ENCODE measurements around the gene ELANE.
"Not testable (repeated sequence)": the region's sequence is repeated elsewhere in the genome, so short reads cannot be mapped to it uniquely, and the experiment has no call there.

Gene ELANE

GRCh38 chr19:821825-822503 is 30.1 kb upstream of the ELANE start, which contains the start of gene PLPPR3:
PLPPR3 (minus strand) TSS chr19:821955; CDS start chr19:821559, 396 bp downstream.
- H3K36me3 Mint-ChIP-seq (ENCODE audit: low read depth): no peaks in the 10 kb centered on the region
- peak within 1 kb of the TSS; percentile 32 for H3K27ac Mint-ChIP-seq
- peaks cover 25% of the 10 kb centered on the region for H3K4me1 Mint-ChIP-seq (ENCODE audit: low read depth)
- H3K9me3 Mint-ChIP-seq: no peaks in the 10 kb centered on the region
- peaks cover 11% of the 10 kb centered on the region for H3K27me3 Mint-ChIP-seq
- intact Hi-C loops (cut with micrococcal nuclease): no loop called here
- H3K4me3 Mint-ChIP-seq: peak within 1 kb of the TSS; percentile 73

- Mint-ChIP-seq H3K27ac (peak overlapping the region; percentile 84), H3K4me3 (peak overlapping the region; percentile 21), H3K4me1 (ENCODE audit: low read depth) (peaks cover 39% of the 10 kb centered on the region), H3K36me3 (ENCODE audit: low read depth) (no peaks in the 10 kb centered on the region), H3K9me3 (no peaks in the 10 kb centered on the region), H3K27me3 (peaks cover 12% of the 10 kb centered on the region)
- intact Hi-C loops (cut with micrococcal nuclease): no loop called here
Observed at GRCh38 chr19:823565-824121, 28.5 kb upstream of the ELANE start.

- Mint-ChIP-seq H3K9me3 (no peaks in the 10 kb centered on the region), H3K36me3 (ENCODE audit: low read depth) (no peaks in the 10 kb centered on the region), H3K4me1 (ENCODE audit: low read depth) (peaks cover 49% of the 10 kb centered on the region), H3K4me3 (peak overlapping the region; percentile 67), H3K27me3 (peaks cover 22% of the 10 kb centered on the region), H3K27ac (peak overlapping the region; percentile 84)
- intact Hi-C loops (cut with micrococcal nuclease): no loop called here
Observed at GRCh38 chr19:824885-825284, 27.2 kb upstream of the ELANE start.

GRCh38 chr19:825897-826644 is 26.0 kb upstream of the ELANE start:
- intact Hi-C loops (cut with micrococcal nuclease): no loop called here
- no peak overlapping the region for H3K4me3 Mint-ChIP-seq
- no peaks in the 10 kb centered on the region for H3K36me3 Mint-ChIP-seq (ENCODE audit: low read depth)
- H3K27me3 Mint-ChIP-seq: peaks cover 29% of the 10 kb centered on the region
- H3K4me1 Mint-ChIP-seq (ENCODE audit: low read depth): peaks cover 49% of the 10 kb centered on the region
- peak overlapping the region; percentile 34 for H3K27ac Mint-ChIP-seq
- H3K9me3 Mint-ChIP-seq: no peaks in the 10 kb centered on the region

- intact Hi-C loops (cut with micrococcal nuclease): no loop called here
- no peaks in the 10 kb centered on the region for H3K36me3 Mint-ChIP-seq (ENCODE audit: low read depth)
- peak overlapping the region; percentile 74 for H3K27ac Mint-ChIP-seq
- H3K4me3 Mint-ChIP-seq: no peak overlapping the region
- H3K9me3 Mint-ChIP-seq: no peaks in the 10 kb centered on the region
- peaks cover 49% of the 10 kb centered on the region for H3K4me1 Mint-ChIP-seq (ENCODE audit: low read depth)
- peaks cover 36% of the 10 kb centered on the region for H3K27me3 Mint-ChIP-seq
Observed at GRCh38 chr19:827314-827709, 24.8 kb upstream of the ELANE start.

GRCh38 chr19:827710-828321 is 24.3 kb upstream of the ELANE start, which contains the start of gene AZU1:
AZU1 (plus strand) TSS chr19:827837; CDS start chr19:827847, 10 bp downstream.
- peaks cover 47% of the 10 kb centered on the region for H3K4me1 Mint-ChIP-seq (ENCODE audit: low read depth)
- H3K36me3 Mint-ChIP-seq (ENCODE audit: low read depth): no peaks in the 10 kb centered on the region
- intact Hi-C loops (cut with micrococcal nuclease): no loop called here
- H3K27ac Mint-ChIP-seq: peak within 1 kb of the TSS; percentile 74
- peak within 1 kb of the TSS; percentile 55 for H3K4me3 Mint-ChIP-seq
- H3K9me3 Mint-ChIP-seq: no peaks in the 10 kb centered on the region
- peaks cover 34% of the 10 kb centered on the region for H3K27me3 Mint-ChIP-seq

GRCh38 chr19:829129-829758 is 22.9 kb upstream of the ELANE start:
- Mint-ChIP-seq H3K4me3 (no peak overlapping the region), H3K36me3 (ENCODE audit: low read depth) (no peaks in the 10 kb centered on the region), H3K27me3 (peaks cover 29% of the 10 kb centered on the region), H3K27ac (peak overlapping the region; percentile 60), H3K4me1 (ENCODE audit: low read depth) (peaks cover 36% of the 10 kb centered on the region), H3K9me3 (no peaks in the 10 kb centered on the region)
- intact Hi-C loops (cut with micrococcal nuclease): no loop called here

- Mint-ChIP-seq H3K36me3 (ENCODE audit: low read depth) (no peaks in the 10 kb centered on the region), H3K4me3 (no peak overlapping the region), H3K4me1 (ENCODE audit: low read depth) (peaks cover 49% of the 10 kb centered on the region), H3K27me3 (peaks cover 50% of the 10 kb centered on the region), H3K9me3 (no peaks in the 10 kb centered on the region), H3K27ac (no peak overlapping the region)
- intact Hi-C loops (cut with micrococcal nuclease): no loop called here
Observed at GRCh38 chr19:831407-832369, 20.4 kb upstream of the ELANE start.

GRCh38 chr19:834216-834615 is 17.9 kb upstream of the ELANE start:
- Mint-ChIP-seq H3K27ac (no peak overlapping the region), H3K4me3 (no peak overlapping the region), H3K27me3 (peaks cover 57% of the 10 kb centered on the region), H3K4me1 (ENCODE audit: low read depth) (peaks cover 40% of the 10 kb centered on the region), H3K9me3 (no peaks in the 10 kb centered on the region), H3K36me3 (ENCODE audit: low read depth) (no peaks in the 10 kb centered on the region)
- intact Hi-C loops (cut with micrococcal nuclease): no loop called here

- Mint-ChIP-seq H3K9me3 (no peaks in the 10 kb centered on the region), H3K4me1 (ENCODE audit: low read depth) (peaks cover 40% of the 10 kb centered on the region), H3K27ac (no peak overlapping the region), H3K36me3 (ENCODE audit: low read depth) (no peaks in the 10 kb centered on the region), H3K27me3 (peaks cover 54% of the 10 kb centered on the region), H3K4me3 (no peak overlapping the region)
- intact Hi-C loops (cut with micrococcal nuclease): no loop called here
Observed at GRCh38 chr19:835210-835810, 16.8 kb upstream of the ELANE start.

GRCh38 chr19:840519-841206 is 11.4 kb upstream of the ELANE start, which contains the start of gene PRTN3:
PRTN3 (plus strand) TSS chr19:840999; CDS start chr19:841009, 10 bp downstream.
- H3K36me3 Mint-ChIP-seq (ENCODE audit: low read depth): no peaks in the 10 kb centered on the region
- H3K9me3 Mint-ChIP-seq: no peaks in the 10 kb centered on the region
- intact Hi-C loops (cut with micrococcal nuclease): no loop called here
- no peak within 1 kb of the TSS for H3K27ac Mint-ChIP-seq
- H3K4me3 Mint-ChIP-seq: no peak within 1 kb of the TSS
- H3K27me3 Mint-ChIP-seq: peaks cover 71% of the 10 kb centered on the region
- peaks cover 67% of the 10 kb centered on the region for H3K4me1 Mint-ChIP-seq (ENCODE audit: low read depth)

- H3K27ac Mint-ChIP-seq; H3K36me3 Mint-ChIP-seq (ENCODE audit: low read depth); intact Hi-C loops (cut with micrococcal nuclease); H3K9me3 Mint-ChIP-seq: not testable (repeated sequence)
- peak overlapping the region; percentile 57 for H3K4me3 Mint-ChIP-seq
- peaks cover 72% of the 10 kb centered on the region for H3K27me3 Mint-ChIP-seq
- H3K4me1 Mint-ChIP-seq (ENCODE audit: low read depth): peaks cover 70% of the 10 kb centered on the region
Observed at GRCh38 chr19:842802-843179, 9.3 kb upstream of the ELANE start.
